Osteocyte (in vitro differentiated cells): ENCODE results near the gene ZNF24. TPM values are rescaled to one million over a fixed set of nuclear protein-coding genes. Genes with fewer than 3 reads are reported as not detected.

ENCODE experiments used
- DNase-seq: peaks from one replicate; pipeline ENCODE4 v3.0.0; 2021; ENCODE audit warnings: mixed read lengths; ENCODE audit not compliant: unreplicated experiment; ENCODE audit errors: extremely low spot score
- H3K27ac Mint-ChIP-seq: one replicate; pipeline ENCODE4 v1.8.0; 2021; ENCODE audit warnings: mild to moderate bottlenecking, mixed read lengths; ENCODE audit not compliant: unreplicated experiment
- H3K27me3 Mint-ChIP-seq: one replicate; pipeline ENCODE4 v1.8.0; 2021; ENCODE audit warnings: mixed read lengths; ENCODE audit not compliant: unreplicated experiment
- H3K36me3 Mint-ChIP-seq: one replicate; pipeline ENCODE4 v1.8.0; 2021; ENCODE audit warnings: mixed read lengths; ENCODE audit not compliant: unreplicated experiment
- H3K4me1 Mint-ChIP-seq: one replicate; pipeline ENCODE4 v1.8.0; 2021; ENCODE audit warnings: mixed read lengths; ENCODE audit not compliant: unreplicated experiment
- H3K4me3 Mint-ChIP-seq: one replicate; pipeline ENCODE4 v1.8.0; 2021; ENCODE audit warnings: mild to moderate bottlenecking, moderate library complexity, mixed read lengths; ENCODE audit not compliant: unreplicated experiment
- H3K9me3 Mint-ChIP-seq: one replicate; pipeline ENCODE4 v1.8.0; 2021; ENCODE audit warnings: mixed read lengths; ENCODE audit not compliant: unreplicated experiment
- total RNA-seq: library from RNA; stranded (reverse); gene quantifications from 2 replicates; pipeline ENCODE4 v1.2.1, GENCODE V29; 2021
- TF ChIP-seq, protein P1 (sequence below): fragments of 200-600 bp; sonication (generic); IDR thresholded peaks from 2 replicates; pipeline ENCODE4 v1.5.0; 2021; ENCODE audit warnings: antibody characterized with exemption, mild to moderate bottlenecking, moderate library complexity

Gene ZNF24
- total RNA-seq, 1 donor from 2014 or later, result 43.2 TPM

- TF ChIP-seq, protein P1, sequence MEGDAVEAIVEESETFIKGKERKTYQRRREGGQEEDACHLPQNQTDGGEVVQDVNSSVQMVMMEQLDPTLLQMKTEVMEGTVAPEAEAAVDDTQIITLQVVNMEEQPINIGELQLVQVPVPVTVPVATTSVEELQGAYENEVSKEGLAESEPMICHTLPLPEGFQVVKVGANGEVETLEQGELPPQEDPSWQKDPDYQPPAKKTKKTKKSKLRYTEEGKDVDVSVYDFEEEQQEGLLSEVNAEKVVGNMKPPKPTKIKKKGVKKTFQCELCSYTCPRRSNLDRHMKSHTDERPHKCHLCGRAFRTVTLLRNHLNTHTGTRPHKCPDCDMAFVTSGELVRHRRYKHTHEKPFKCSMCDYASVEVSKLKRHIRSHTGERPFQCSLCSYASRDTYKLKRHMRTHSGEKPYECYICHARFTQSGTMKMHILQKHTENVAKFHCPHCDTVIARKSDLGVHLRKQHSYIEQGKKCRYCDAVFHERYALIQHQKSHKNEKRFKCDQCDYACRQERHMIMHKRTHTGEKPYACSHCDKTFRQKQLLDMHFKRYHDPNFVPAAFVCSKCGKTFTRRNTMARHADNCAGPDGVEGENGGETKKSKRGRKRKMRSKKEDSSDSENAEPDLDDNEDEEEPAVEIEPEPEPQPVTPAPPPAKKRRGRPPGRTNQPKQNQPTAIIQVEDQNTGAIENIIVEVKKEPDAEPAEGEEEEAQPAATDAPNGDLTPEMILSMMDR, result no peak
- Mint-ChIP-seq H3K9me3 (peaks cover 62% of the 10 kb centered on the region), H3K27ac (no peak overlapping the region)
Measured at GRCh38 chr18:35303610-35304009, 40.6 kb downstream of the ZNF24 start.

GRCh38 chr18:35296060-35296459, 48.2 kb downstream of the ZNF24 start:
- Mint-ChIP-seq H3K4me3 (no peak overlapping the region), H3K27me3 (no peaks in the 10 kb centered on the region), H3K27ac (no peak overlapping the region), H3K9me3 (peaks cover 34% of the 10 kb centered on the region), H3K4me1 (peaks cover 12% of the 10 kb centered on the region), H3K36me3 (peaks cover 63% of the 10 kb centered on the region)
- TF ChIP-seq, protein P1, result no peak
- no peak for DNase-seq

More at GRCh38 chr18:35303610-35304009, 40.6 kb downstream of the ZNF24 start:
- DNase-seq, result no peak
- Mint-ChIP-seq H3K36me3 (peaks cover 90% of the 10 kb centered on the region), H3K4me1 (no peaks in the 10 kb centered on the region), H3K4me3 (no peak overlapping the region), H3K27me3 (no peaks in the 10 kb centered on the region)

DNA sequence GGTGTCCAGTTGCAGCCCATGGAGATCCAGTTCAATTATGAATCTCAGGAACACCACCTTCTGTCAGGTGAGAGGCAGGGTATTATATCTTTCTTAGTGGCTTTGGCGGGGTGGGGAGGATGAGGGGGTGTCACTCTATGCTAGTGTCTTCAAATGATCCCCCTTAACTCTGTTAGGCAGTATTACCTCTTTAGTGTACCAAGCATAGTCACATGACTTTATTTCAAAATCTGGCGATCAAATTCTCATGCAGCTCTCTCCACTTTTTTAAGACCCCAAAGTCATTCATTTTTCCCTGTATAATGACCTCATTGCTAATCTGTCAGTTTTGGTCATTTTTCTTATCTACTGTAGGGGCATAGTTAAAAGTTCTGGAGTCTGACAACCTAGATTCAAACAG, 53.1 kb downstream of the ZNF24 start:
- no peaks in the 10 kb centered on the region for H3K27me3 Mint-ChIP-seq
- H3K4me1 Mint-ChIP-seq, result peaks cover 30% of the 10 kb centered on the region
- H3K36me3 Mint-ChIP-seq, result peaks cover 33% of the 10 kb centered on the region
- peaks cover 20% of the 10 kb centered on the region for H3K9me3 Mint-ChIP-seq
- peak overlapping the region; percentile 96 for H3K27ac Mint-ChIP-seq
- DNase-seq, result no peak
- TF ChIP-seq, protein P1, result no peak
- H3K4me3 Mint-ChIP-seq, result peak overlapping the region; percentile 93

- TF ChIP-seq, protein P1, result no peak
- peak; percentile 97 for DNase-seq
- Mint-ChIP-seq H3K27ac (peak within 1 kb of the TSS; percentile 96), H3K36me3 (peaks cover 30% of the 10 kb centered on the region), H3K4me1 (peaks cover 30% of the 10 kb centered on the region), H3K4me3 (peak within 1 kb of the TSS; percentile 93), H3K9me3 (peaks cover 25% of the 10 kb centered on the region), H3K27me3 (no peaks in the 10 kb centered on the region)
Measured at GRCh38 chr18:35290094-35290735, 54.0 kb downstream of the ZNF24 start, which contains the start of gene ZSCAN30. TSS of gene ZSCAN30 (minus strand) at chr18:35290229. CDS start at chr18:35264352, 25,877 bp downstream.

GRCh38 chr18:35289727-35290093, 54.5 kb downstream of the ZNF24 start:
- Mint-ChIP-seq H3K27ac (peak overlapping the region; percentile 96), H3K9me3 (peaks cover 21% of the 10 kb centered on the region)
- TF ChIP-seq, protein P1, result no peak

More at GRCh38 chr18:35289727-35290093, 54.5 kb downstream of the ZNF24 start:
- Mint-ChIP-seq H3K27me3 (no peaks in the 10 kb centered on the region), H3K36me3 (peaks cover 30% of the 10 kb centered on the region), H3K4me3 (peak overlapping the region; percentile 93), H3K4me1 (peaks cover 30% of the 10 kb centered on the region)
- DNase-seq, result no peak
